Thymus (tissue), 11 donors: ENCODE results near the gene CCDC3. TPM values are rescaled to one million over a fixed set of nuclear protein-coding genes. Genes with fewer than 3 reads are reported as not detected.

ENCODE experiments used
- DNase-seq, 9 donors: peaks; one replicate each; pipeline ENCODE4 v3.0.0-alpha.2; 2013; ENCODE audit warnings: low spot score in 9 of 9, low read depth in 6 of 9, missing footprints in 1 of 9
- H3K27ac ChIP-seq, 2 donors: one replicate each; pipeline ENCODE4 v1.5.1; 2013; ENCODE audit warnings: control low read depth in 1 of 2, low read depth in 1 of 2, low read length in 1 of 2, mild to moderate bottlenecking in 1 of 2, moderate library complexity in 1 of 2
- H3K27me3 ChIP-seq, 2 donors: one replicate each; pipeline ENCODE4 v1.5.1; 2013; ENCODE audit warnings: low read length in 1 of 2; ENCODE audit not compliant: control insufficient read depth in 2 of 2, insufficient read depth in 1 of 2
- H3K36me3 ChIP-seq, 2 donors: one replicate each; pipeline ENCODE4 v1.5.1; 2013; ENCODE audit warnings: low read length in 1 of 2, mild to moderate bottlenecking in 1 of 2, moderate library complexity in 1 of 2; ENCODE audit not compliant: control insufficient read depth in 2 of 2, insufficient read depth in 2 of 2
- H3K4me1 ChIP-seq, 2 donors: one replicate each; pipeline ENCODE4 v1.5.1; 2013; ENCODE audit warnings: low read length in 2 of 2; ENCODE audit not compliant: control insufficient read depth in 2 of 2, insufficient read depth in 2 of 2
- H3K4me3 ChIP-seq, 2 donors: one replicate each; pipeline ENCODE4 v1.5.1; 2013; ENCODE audit warnings: low read length in 2 of 2, control low read depth in 1 of 2, mild to moderate bottlenecking in 1 of 2
- H3K9me3 ChIP-seq, 2 donors: one replicate each; pipeline ENCODE4 v1.5.1; 2013; ENCODE audit warnings: low read length in 1 of 2, mild to moderate bottlenecking in 1 of 2; ENCODE audit not compliant: control insufficient read depth in 2 of 2, insufficient read depth in 1 of 2
- WGBS: extraction: QIAGEN DNeasy Blood & Tissue Kit; methylation state at CpG from one replicate; pipeline ENCODE4 v1.1.7; 2013; 5-methylcytosine and 5-hydroxymethylcytosine counted together
- polyA plus RNA-seq: library from polyadenylated mRNA; stranded (reverse); fragments of 200-250 nt; gene quantifications from one replicate; pipeline ENCODE4 v1.2.3, GENCODE V29; 2013
- total RNA-seq: library from RNA; stranded (reverse); fragments of 120-200 nt; gene quantifications from one replicate; pipeline ENCODE4 v1.2.4, GENCODE V29; 2013
- donor health status: healthy.

The CCDC3 gene
- total and polyA plus RNA-seq, 2 donors: 17.3 to 52.4 TPM

DNA sequence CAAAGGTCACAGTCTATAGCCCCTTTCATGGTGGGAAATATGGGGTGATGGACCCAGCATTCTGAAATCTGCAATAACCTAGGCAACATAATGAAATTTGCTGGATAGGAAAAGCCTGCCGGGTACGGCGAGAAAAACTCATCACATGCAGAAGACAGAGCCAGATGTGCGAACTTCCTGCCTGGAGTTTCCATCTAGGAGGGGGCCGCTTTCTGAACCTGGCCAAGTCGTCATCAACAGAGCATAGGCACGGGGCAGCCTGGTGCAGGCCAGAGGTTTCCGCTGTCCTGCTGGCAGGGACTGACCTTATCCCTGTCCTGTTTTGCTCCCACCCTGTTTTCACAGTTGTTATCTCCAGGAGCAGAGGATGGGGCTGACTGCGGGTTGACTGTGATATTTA, 27.4 kb downstream of the CCDC3 start:
- Histone ChIP-seq H3K27me3 (no peaks in the 10 kb centered on the region), H3K9me3 (no peaks in the 10 kb centered on the region), H3K27ac (no peak overlapping the region), H3K36me3 (no peaks in the 10 kb centered on the region), H3K4me3 (no peak overlapping the region), H3K4me1 (peaks cover 0 to 8% of the 10 kb centered on the region in 2 donors)
- WGBS: 96% methylated on average over 9 of the region's 9 CpGs
- no peak for DNase-seq

DNA sequence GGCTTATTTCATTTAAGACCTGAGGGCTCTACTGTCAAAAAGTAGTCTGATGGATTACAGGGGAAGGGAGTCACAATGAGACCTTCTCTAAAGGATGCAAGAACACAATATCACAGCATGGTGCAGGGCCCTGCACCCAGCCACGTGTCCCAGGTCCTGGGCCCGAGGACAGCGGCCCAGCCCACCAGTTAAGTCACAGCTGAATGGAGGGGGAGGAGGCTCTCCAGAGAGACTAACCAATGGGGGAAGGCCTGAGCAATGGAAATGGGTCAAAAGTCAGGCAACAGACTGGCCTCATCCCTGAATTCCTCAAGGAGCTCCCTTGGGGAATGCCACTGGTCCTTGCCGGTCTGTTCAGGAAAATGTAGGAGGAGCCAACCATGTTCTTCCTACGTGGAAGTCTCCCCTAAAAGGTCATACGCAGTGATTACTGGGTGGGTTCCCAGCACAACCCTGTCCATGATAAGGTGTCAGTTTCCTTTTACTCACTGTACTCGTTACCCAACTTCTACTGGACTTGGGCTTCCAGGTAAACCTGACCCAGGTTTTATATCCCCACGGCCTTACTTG, 28.3 kb downstream of the CCDC3 start:
- 95% methylated on average over 8 of the region's 8 CpGs for WGBS
- no peak for DNase-seq
- Histone ChIP-seq H3K4me3 (no peak overlapping the region), H3K27ac (no peak overlapping the region), H3K9me3 (no peaks in the 10 kb centered on the region), H3K36me3 (no peaks in the 10 kb centered on the region), H3K27me3 (no peaks in the 10 kb centered on the region), H3K4me1 (peaks cover 0 to 8% of the 10 kb centered on the region in 2 donors)

DNA sequence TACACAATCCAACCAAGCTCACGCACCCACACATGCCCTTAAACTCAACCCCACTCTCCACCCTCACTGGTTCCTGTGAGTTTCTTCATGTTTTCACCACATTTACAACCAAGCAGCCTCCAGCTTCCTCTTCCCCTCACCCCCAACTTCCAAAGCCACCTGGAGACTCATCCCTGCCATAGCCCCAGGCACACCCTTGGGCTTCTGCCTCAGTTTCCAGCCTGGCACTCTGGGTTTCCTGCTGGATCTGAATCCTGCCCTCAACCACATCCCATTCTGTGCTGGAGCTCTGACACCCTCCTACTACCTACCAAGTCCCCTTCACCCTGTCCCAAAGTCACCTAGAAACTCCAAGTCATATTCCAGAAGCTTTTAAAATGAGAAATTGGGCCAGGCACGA, 29.4 kb downstream of the CCDC3 start:
- WGBS: 83% methylated on average over 2 of the region's 2 CpGs

DNA sequence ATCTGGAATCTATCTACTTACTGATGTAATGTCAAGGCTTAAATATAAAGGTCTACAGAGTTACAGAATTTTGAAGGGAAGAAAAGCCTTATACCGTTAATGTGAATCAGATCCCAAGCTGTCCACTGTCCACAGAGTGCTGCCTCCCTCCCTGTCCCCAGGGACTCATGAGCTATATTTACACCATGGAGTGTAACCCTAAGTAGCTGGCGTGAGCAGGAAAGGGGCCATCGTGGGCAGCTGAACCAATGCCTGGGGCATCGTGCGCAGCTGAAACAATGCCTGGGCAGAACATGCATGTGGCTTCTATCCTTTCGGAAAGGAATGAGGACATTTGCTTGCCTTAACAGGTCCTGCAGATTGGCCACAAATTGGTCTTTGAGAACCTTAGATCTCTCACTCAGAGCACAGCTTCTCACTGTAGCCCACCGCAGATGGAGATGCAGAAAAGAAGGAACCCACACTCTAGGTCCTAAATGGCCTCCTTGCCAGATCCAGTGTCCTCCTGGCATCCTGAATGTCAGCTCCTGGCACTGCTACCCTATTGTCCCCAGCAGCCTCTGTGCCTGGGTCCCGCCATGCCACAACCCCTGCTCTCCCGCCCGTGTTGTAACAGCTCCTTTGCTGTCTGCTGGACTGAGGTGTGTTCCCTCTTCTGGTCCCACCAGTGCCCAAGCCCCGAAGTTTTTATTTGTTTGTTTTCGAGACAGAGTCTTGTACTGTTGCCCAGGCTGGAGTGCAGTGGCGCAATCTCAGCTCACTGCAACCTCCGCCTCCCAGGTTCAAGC, 30.3 kb downstream of the CCDC3 start:
- H3K27ac ChIP-seq: no peak overlapping the region
- 97% methylated on average over 14 of the region's 14 CpGs for WGBS
- DNase-seq: no peak

More for the DNA sequence above, 29.4 kb downstream of the CCDC3 start:
- Histone ChIP-seq H3K4me1 (peaks cover 0 to 8% of the 10 kb centered on the region in 2 donors), H3K36me3 (no peaks in the 10 kb centered on the region), H3K27me3 (no peaks in the 10 kb centered on the region), H3K27ac (no peak overlapping the region), H3K4me3 (no peak overlapping the region), H3K9me3 (no peaks in the 10 kb centered on the region)
- DNase-seq: no peak

DNA sequence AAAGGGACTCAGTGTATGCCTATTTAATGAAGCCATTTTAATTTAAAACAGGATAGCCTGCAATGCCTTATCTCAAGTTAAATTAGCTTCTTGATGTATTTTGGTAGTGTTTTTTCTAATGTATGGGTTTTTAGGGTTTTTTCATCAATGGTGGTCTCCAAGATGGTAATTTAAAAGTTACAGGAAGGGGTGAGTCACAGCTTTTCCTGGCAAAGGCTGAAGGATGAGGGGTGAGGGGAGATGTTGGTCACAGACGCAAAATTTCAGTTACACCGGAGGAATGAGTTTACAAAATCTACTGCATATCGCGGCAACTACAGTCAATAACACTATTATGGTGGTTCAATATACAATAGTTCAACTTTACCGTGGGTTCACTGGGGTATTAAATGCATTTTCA, 31.6 kb downstream of the CCDC3 start:
- H3K4me1 ChIP-seq: no peaks in the 10 kb centered on the region
- no peaks in the 10 kb centered on the region for H3K27me3 ChIP-seq
- no peak overlapping the region for H3K27ac ChIP-seq
- 50% methylated on average over 5 of the region's 5 CpGs for WGBS
- no peaks in the 10 kb centered on the region for H3K9me3 ChIP-seq
- no peak for DNase-seq
- H3K4me3 ChIP-seq: no peak overlapping the region
- no peaks in the 10 kb centered on the region for H3K36me3 ChIP-seq

More for the DNA sequence above, 30.3 kb downstream of the CCDC3 start:
- no peaks in the 10 kb centered on the region for H3K27me3 ChIP-seq
- H3K4me1 ChIP-seq: peaks cover 0 to 8% of the 10 kb centered on the region in 2 donors
- H3K4me3 ChIP-seq: no peak overlapping the region
- H3K9me3 ChIP-seq: no peaks in the 10 kb centered on the region
- H3K36me3 ChIP-seq: no peaks in the 10 kb centered on the region

DNA sequence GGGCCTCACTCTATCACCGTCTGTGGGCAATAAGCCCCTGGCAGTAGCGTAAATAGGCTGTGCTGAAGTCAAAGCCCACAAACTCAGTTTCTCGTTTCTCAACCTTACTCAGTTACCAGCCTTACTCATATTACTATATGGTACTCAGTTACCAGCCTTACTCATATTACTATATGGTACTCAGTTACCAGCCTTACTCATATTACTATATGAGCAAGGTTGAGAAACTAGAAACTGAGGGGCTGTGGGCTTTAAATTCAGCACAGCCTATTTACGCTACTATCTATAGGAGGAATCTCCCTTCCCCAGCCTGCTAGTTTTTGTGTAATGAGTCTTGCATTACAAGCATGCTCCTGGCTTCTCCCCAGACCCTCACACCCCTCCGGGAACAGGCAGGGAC, 35.4 kb downstream of the CCDC3 start:
- Histone ChIP-seq H3K4me1 (peaks cover 0 to 3% of the 10 kb centered on the region in 2 donors), H3K9me3 (no peaks in the 10 kb centered on the region), H3K27me3 (no peaks in the 10 kb centered on the region), H3K27ac (no peak overlapping the region), H3K36me3 (no peaks in the 10 kb centered on the region), H3K4me3 (no peak overlapping the region)
- DNase-seq: no peak
- 94% methylated on average over 5 of the region's 5 CpGs for WGBS

DNA sequence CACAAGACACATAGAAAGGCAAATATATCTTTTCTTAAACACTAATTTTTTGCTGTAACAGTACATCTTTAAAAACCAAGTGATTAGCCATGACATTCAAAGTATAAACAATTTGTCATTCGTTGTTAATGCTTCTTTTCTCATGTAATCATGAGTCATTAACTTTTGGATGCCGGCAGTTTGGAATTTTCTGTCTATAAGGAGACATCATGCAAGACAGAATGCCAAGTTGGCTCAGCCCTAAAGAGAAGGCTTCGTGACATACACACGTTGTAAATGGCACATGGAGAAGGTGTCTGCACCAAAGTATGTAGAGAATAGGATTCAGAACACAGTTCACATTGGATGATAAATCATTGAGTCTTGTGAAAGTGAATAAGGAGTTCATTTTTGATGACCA, 35.9 kb downstream of the CCDC3 start:
- Histone ChIP-seq H3K27ac (no peak overlapping the region), H3K4me3 (no peak overlapping the region), H3K4me1 (peaks cover 0 to 3% of the 10 kb centered on the region in 2 donors), H3K27me3 (no peaks in the 10 kb centered on the region), H3K36me3 (no peaks in the 10 kb centered on the region), H3K9me3 (no peaks in the 10 kb centered on the region)
- 67% methylated on average over 4 of the region's 4 CpGs for WGBS
- no peak for DNase-seq

DNA sequence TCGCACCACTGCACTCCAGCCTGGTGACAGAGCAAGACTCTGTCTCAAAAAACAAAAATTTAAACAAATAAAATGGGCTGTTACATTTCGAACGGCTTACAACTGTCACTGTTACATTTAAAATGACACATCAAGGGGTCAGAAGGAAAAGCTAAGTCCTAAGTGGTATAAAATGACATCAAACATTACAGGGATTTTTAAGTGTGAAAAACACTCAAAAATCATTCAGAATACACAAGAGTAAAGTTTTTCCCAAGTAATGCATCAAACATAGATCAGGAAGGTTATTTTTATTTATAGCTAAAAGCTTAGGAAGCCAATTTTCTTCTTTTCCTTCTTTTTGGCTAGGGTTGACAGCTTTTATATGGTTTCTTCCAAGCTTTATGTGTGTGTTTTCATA, 39.0 kb downstream of the CCDC3 start:
- no peak for DNase-seq
- Histone ChIP-seq H3K36me3 (no peaks in the 10 kb centered on the region), H3K27me3 (no peaks in the 10 kb centered on the region), H3K27ac (no peak overlapping the region), H3K4me1 (peaks cover 0 to 11% of the 10 kb centered on the region in 2 donors), H3K4me3 (no peak overlapping the region), H3K9me3 (no peaks in the 10 kb centered on the region)
- 95% methylated on average over 3 of the region's 3 CpGs for WGBS

DNA sequence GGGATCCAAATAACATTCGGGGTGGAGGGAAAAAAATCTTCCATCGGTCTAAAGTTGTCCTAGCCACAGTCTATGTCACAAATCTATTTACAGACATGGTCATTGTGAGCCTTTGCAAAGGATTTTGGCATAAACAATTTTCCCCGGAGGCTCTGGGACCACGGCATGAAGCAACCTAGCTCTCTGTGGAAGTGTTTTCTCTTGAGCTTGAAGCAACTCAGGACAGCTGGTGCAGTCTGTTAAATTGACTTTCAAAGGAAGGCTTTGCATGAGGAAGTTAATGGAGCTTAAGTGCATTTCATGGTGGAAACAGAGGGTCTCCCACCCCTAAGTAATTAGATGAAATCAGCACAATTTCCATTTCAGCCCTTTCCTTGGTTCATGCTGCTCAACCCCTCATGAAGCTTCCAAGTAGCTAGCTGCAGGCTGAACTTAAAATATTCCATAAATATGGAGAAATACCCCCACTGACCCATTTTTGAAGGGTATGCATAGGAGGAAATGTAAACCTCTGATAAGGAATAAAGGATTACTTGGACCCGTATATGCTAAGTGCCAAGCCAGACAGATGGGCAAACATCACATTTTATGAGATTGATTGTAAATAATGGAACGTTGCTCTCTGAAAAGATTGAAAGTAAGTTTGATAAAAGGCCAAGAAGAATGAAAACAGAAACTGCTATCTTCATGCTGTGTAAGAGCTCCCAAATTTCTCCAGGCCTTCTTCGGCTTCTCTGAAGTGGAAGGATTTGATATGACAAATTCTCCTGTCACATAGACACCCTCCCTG, 39.9 kb downstream of the CCDC3 start:
- Histone ChIP-seq H3K27me3 (no peaks in the 10 kb centered on the region), H3K4me3 (no peak overlapping the region), H3K36me3 (no peaks in the 10 kb centered on the region), H3K9me3 (no peaks in the 10 kb centered on the region), H3K27ac (peak overlapping the region in 1 of 2 donors; percentile 37), H3K4me1 (peaks cover 0 to 11% of the 10 kb centered on the region in 2 donors)
- no peak for DNase-seq
- 90% methylated on average over 7 of the region's 7 CpGs for WGBS
